Osteoblast (primary cell): ENCODE data around the gene WDR31. TPM values are rescaled to one million over a fixed set of nuclear protein-coding genes. Genes with fewer than 3 reads are reported as not detected.
"Not testable (repeated sequence)": the region's sequence is repeated elsewhere in the genome, so short reads cannot be mapped to it uniquely, and the experiment has no call there.

Source experiments
- DNase-seq: peaks from one replicate; pipeline ENCODE4 v3.0.0; 2011; ENCODE audit warnings: low spot score, mixed read lengths; ENCODE audit not compliant: insufficient read length; ENCODE audit errors: missing footprints
- H2AFZ ChIP-seq: 2 replicates; pipeline ENCODE4 v1.6.0; 2011; ENCODE audit warnings: mild to moderate bottlenecking, low read length
- H3K27ac ChIP-seq: 2 replicates; pipeline ENCODE4 v1.5.1; 2011; ENCODE audit warnings: mild to moderate bottlenecking, low read depth, low read length, moderate library complexity
- H3K27me3 ChIP-seq: 2 replicates; pipeline ENCODE4 v1.6.0; 2012; ENCODE audit warnings: mild to moderate bottlenecking, control low read depth, inconsistent platforms, low read length, moderate library complexity; ENCODE audit not compliant: insufficient read depth
- H3K36me3 ChIP-seq: 2 replicates; pipeline ENCODE4 v1.5.1; 2011; ENCODE audit warnings: mild to moderate bottlenecking, low read length, control low read depth, moderate library complexity; ENCODE audit not compliant: insufficient read depth
- H3K4me1 ChIP-seq: 2 replicates; pipeline ENCODE4 v1.5.1; 2011; ENCODE audit warnings: mild to moderate bottlenecking, low read length, control low read depth, moderate library complexity; ENCODE audit not compliant: insufficient read depth
- H3K4me2 ChIP-seq: 2 replicates; pipeline ENCODE4 v1.6.0; 2011; ENCODE audit warnings: mild to moderate bottlenecking, low read length; ENCODE audit not compliant: insufficient read depth
- H3K4me3 ChIP-seq: fragments of 200-600 bp; sonication (generic); 3 replicates; pipeline ENCODE4 v1.5.1; 2012; ENCODE audit warnings: mild to moderate bottlenecking, low read length, inconsistent platforms; ENCODE audit not compliant: insufficient read depth
- H3K79me2 ChIP-seq: 2 replicates; pipeline ENCODE4 v1.6.0; 2012; ENCODE audit warnings: mild to moderate bottlenecking, low read length, control low read depth, inconsistent platforms; ENCODE audit not compliant: insufficient read depth
- H3K9me3 ChIP-seq: 2 replicates; pipeline ENCODE4 v1.5.1; 2011; ENCODE audit warnings: low read depth, low read length, control low read depth
- H4K20me1 ChIP-seq: 2 replicates; pipeline ENCODE4 v1.6.0; 2012; ENCODE audit warnings: mild to moderate bottlenecking, low read length, control low read depth; ENCODE audit not compliant: insufficient read depth
- CTCF ChIP-seq: IDR thresholded peaks from 2 replicates; pipeline ENCODE4 v1.5.1; 2011; ENCODE audit warnings: mild to moderate bottlenecking, low read depth, low read length, moderate library complexity; ENCODE audit errors: extremely low read depth
- total RNA-seq: library from RNA; depleted of rRNA; stranded (reverse); fragments of >200 nt; gene quantifications from 2 replicates; pipeline ENCODE4 v1.2.3, GENCODE V29; 2012

Gene WDR31
- total RNA-seq, 1 donor = 1.4 TPM

- no peaks in the 10 kb centered on the region for H4K20me1 ChIP-seq
- H3K4me3 ChIP-seq = no peak overlapping the region
- H3K36me3 ChIP-seq = peaks cover 14% of the 10 kb centered on the region
- no peak for DNase-seq
- no peak for TF ChIP-seq CTCF
- H3K9me3 ChIP-seq = no peaks in the 10 kb centered on the region
- no peak overlapping the region for H3K4me2 ChIP-seq
- no peaks in the 10 kb centered on the region for H3K27me3 ChIP-seq
- H3K79me2 ChIP-seq = no peaks in the 10 kb centered on the region
- no peak overlapping the region for H3K27ac ChIP-seq
- no peak overlapping the region for H2AFZ ChIP-seq
- H3K4me1 ChIP-seq = no peaks in the 10 kb centered on the region
Measured at GRCh38 chr9:113386571-113387393, 46.7 kb upstream of the WDR31 start.

- Histone ChIP-seq H3K79me2 (no peaks in the 10 kb centered on the region), H3K4me2 (no peak overlapping the region), H4K20me1 (no peaks in the 10 kb centered on the region), H3K9me3 (no peaks in the 10 kb centered on the region), H3K4me3 (no peak overlapping the region), H3K27me3 (no peaks in the 10 kb centered on the region), H2AFZ (no peak overlapping the region), H3K36me3 (no peaks in the 10 kb centered on the region), H3K4me1 (no peaks in the 10 kb centered on the region), H3K27ac (no peak overlapping the region)
- no peak for TF ChIP-seq CTCF
- DNase-seq = no peak
Measured at GRCh38 chr9:113381909-113382411, 41.9 kb upstream of the WDR31 start.

GRCh38 chr9:113381441-113381840, 41.4 kb upstream of the WDR31 start:
- H3K4me3 ChIP-seq, H3K79me2 ChIP-seq, H3K27me3 ChIP-seq, H4K20me1 ChIP-seq, H3K27ac ChIP-seq, H2AFZ ChIP-seq, H3K36me3 ChIP-seq, DNase-seq, H3K4me1 ChIP-seq, H3K9me3 ChIP-seq, H3K4me2 ChIP-seq: not testable (repeated sequence)

GRCh38 chr9:113380869-113381378, 40.8 kb upstream of the WDR31 start:
- H2AFZ ChIP-seq = no peak overlapping the region
- H3K4me2 ChIP-seq = no peak overlapping the region
- H3K4me1 ChIP-seq = no peaks in the 10 kb centered on the region
- H3K9me3 ChIP-seq = no peaks in the 10 kb centered on the region
- no peak overlapping the region for H3K27ac ChIP-seq
- no peak for DNase-seq
- H3K79me2 ChIP-seq = no peaks in the 10 kb centered on the region
- H4K20me1 ChIP-seq = no peaks in the 10 kb centered on the region
- H3K36me3 ChIP-seq = no peaks in the 10 kb centered on the region
- H3K4me3 ChIP-seq = no peak overlapping the region
- no peaks in the 10 kb centered on the region for H3K27me3 ChIP-seq
- TF ChIP-seq CTCF = no peak

- not testable (repeated sequence) for H3K9me3 ChIP-seq, H3K27me3 ChIP-seq, H3K27ac ChIP-seq, DNase-seq, H4K20me1 ChIP-seq, H2AFZ ChIP-seq, H3K79me2 ChIP-seq, H3K4me2 ChIP-seq, H3K4me1 ChIP-seq, H3K36me3 ChIP-seq, H3K4me3 ChIP-seq
Measured at GRCh38 chr9:113379829-113380210, 39.7 kb upstream of the WDR31 start.

- H2AFZ ChIP-seq, H3K36me3 ChIP-seq, H3K4me3 ChIP-seq, H3K79me2 ChIP-seq, H3K27me3 ChIP-seq, H3K4me2 ChIP-seq, H3K4me1 ChIP-seq, H4K20me1 ChIP-seq, DNase-seq, H3K9me3 ChIP-seq, H3K27ac ChIP-seq: not testable (repeated sequence)
Measured at GRCh38 chr9:113379094-113379828, 39.2 kb upstream of the WDR31 start.
